Loucy (cell line): Measurements from ENCODE around the gene NLRP9.

Experiments used
- CTCF ChIP-seq: fragments of 200-600 bp; sonication (generic); conservative IDR thresholded peaks from 2 replicates; pipeline ENCODE4 v1.5.1; 2014; ENCODE audit warnings: mild to moderate bottlenecking, antibody characterized with exemption, low read length
- EZH2phosphoT487 ChIP-seq: fragments of 200-600 bp; IDR thresholded peaks from 2 replicates; pipeline ENCODE4 v1.6.1; 2018; ENCODE audit warnings: antibody characterized with exemption, mild to moderate bottlenecking, moderate library complexity, borderline replicate concordance

DNA sequence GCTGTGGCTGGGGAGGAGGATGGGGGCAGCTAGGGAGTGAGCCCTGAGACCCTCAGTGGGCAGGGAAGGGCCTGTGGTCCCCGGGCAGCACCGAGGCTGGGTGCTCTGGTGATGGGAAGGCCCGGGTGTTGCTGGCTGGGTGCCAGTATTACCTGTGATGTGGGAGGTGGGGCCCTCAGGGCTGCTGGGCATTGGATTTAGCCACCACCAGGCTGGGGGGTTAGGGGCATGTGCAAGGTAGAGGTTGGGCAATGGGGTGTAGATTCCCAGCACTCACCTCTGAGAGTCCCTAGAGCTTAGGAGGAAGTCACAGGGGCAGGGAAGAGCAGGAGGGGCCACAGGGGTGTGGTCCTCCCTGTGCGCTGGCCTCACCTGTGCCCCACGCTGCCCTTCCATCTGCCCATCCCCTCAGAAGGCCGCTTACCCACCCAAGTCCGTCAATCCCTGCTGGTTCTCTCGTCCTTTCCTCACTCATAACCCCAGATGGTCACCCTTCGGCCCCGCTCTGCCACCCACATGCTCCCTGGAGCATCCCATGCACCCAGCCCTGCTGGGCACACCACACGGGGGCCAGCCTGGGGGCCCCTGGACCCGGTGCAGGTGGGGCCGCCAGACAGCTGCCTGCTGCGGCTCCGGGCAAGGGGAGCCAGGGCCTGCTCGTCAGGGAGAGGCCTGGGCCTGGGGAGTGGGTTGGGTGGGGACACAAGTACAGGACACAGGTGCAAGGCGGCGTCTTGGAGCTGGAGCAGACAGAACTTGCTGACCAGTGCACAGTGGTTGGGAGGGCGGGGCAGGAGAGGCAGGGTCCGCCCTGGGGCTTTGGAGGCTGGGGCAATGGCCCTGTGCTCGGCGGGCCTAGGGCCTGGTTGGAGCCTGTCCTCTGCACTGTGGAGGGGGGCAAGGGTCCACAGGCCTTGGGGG is 50.7 kb downstream of the NLRP9 start:
- TF ChIP-seq CTCF (no peak), EZH2phosphoT487 (no peak)
